Endothelial cell (in vitro differentiated cells): Measurements from ENCODE around the gene TEPSIN. TPM values are rescaled to one million over a fixed set of nuclear protein-coding genes. Genes with fewer than 3 reads are reported as not detected.

Experiments used
- DNase-seq: peaks from one replicate; pipeline ENCODE4 v3.0.0; 2021; ENCODE audit warnings: low spot score
- H3K27ac Mint-ChIP-seq: one replicate; pipeline ENCODE4 v1.8.0; 2021; ENCODE audit warnings: mixed read lengths, inconsistent platforms; ENCODE audit not compliant: unreplicated experiment
- H3K27me3 Mint-ChIP-seq: one replicate; pipeline ENCODE4 v1.8.0; 2021; ENCODE audit warnings: mild to moderate bottlenecking, moderate library complexity, mixed read lengths, inconsistent platforms; ENCODE audit not compliant: unreplicated experiment
- H3K36me3 Mint-ChIP-seq: one replicate; pipeline ENCODE4 v1.8.0; 2021; ENCODE audit warnings: mild to moderate bottlenecking, low read depth, mixed read lengths, inconsistent platforms; ENCODE audit not compliant: unreplicated experiment
- H3K4me1 Mint-ChIP-seq: one replicate; pipeline ENCODE4 v1.8.0; 2021; ENCODE audit warnings: mild to moderate bottlenecking, mixed read lengths, inconsistent platforms; ENCODE audit not compliant: unreplicated experiment
- H3K4me3 Mint-ChIP-seq: one replicate; pipeline ENCODE4 v1.8.0; 2021; ENCODE audit warnings: mild to moderate bottlenecking, mixed read lengths, inconsistent platforms; ENCODE audit not compliant: unreplicated experiment
- H3K9me3 Mint-ChIP-seq: one replicate; pipeline ENCODE4 v1.8.0; 2021; ENCODE audit warnings: mixed read lengths, inconsistent platforms; ENCODE audit not compliant: unreplicated experiment
- CTCF ChIP-seq: fragments of 200-600 bp; sonication (generic); IDR thresholded peaks from one replicate; pipeline ENCODE4 v1.5.0; 2021; ENCODE audit warnings: antibody characterized with exemption; ENCODE audit not compliant: unreplicated experiment
- total RNA-seq: library from RNA; stranded (reverse); fragmentation: NEBNext Ultra II Directional; extraction: Animal tissue kit (Norgen Biotek cat#: 25700); gene quantifications from one replicate; pipeline ENCODE4 v1.2.1, GENCODE V29; 2021; ENCODE audit not compliant: unreplicated experiment

The TEPSIN gene
- total RNA-seq, 1 donor from 2014 or later: 43.8 TPM

GRCh38 chr17:81253358-81254131 lies 14.7 kb upstream of the TEPSIN start:
- H3K27me3 Mint-ChIP-seq: peaks cover 8% of the 10 kb centered on the region
- H3K9me3 Mint-ChIP-seq: no peaks in the 10 kb centered on the region
- H3K27ac Mint-ChIP-seq: no peak overlapping the region
- H3K36me3 Mint-ChIP-seq: peaks cover 8% of the 10 kb centered on the region
- H3K4me3 Mint-ChIP-seq: peak overlapping the region; percentile 30
- TF ChIP-seq CTCF: peak; percentile 86
- H3K4me1 Mint-ChIP-seq: peaks cover 6% of the 10 kb centered on the region
- peak; percentile 61 for DNase-seq

- no peak for TF ChIP-seq CTCF
- no peak overlapping the region for H3K27ac Mint-ChIP-seq
These were observed 14.1 kb upstream of the TEPSIN start for GRCh38 chr17:81252987-81253329.

GRCh38 chr17:81252326-81252986 lies 13.6 kb upstream of the TEPSIN start:
- H3K27me3 Mint-ChIP-seq: peaks cover 14% of the 10 kb centered on the region
- no peak overlapping the region for H3K27ac Mint-ChIP-seq
- H3K36me3 Mint-ChIP-seq: peaks cover 14% of the 10 kb centered on the region
- H3K9me3 Mint-ChIP-seq: no peaks in the 10 kb centered on the region
- TF ChIP-seq CTCF: no peak
- H3K4me3 Mint-ChIP-seq: no peak overlapping the region
- H3K4me1 Mint-ChIP-seq: peaks cover 6% of the 10 kb centered on the region
- no peak for DNase-seq

More at GRCh38 chr17:81252987-81253329, 14.1 kb upstream of the TEPSIN start:
- peaks cover 6% of the 10 kb centered on the region for H3K4me1 Mint-ChIP-seq
- no peak for DNase-seq
- peaks cover 14% of the 10 kb centered on the region for H3K36me3 Mint-ChIP-seq
- H3K27me3 Mint-ChIP-seq: peaks cover 14% of the 10 kb centered on the region
- H3K4me3 Mint-ChIP-seq: peak overlapping the region; percentile 30
- no peaks in the 10 kb centered on the region for H3K9me3 Mint-ChIP-seq

GRCh38 chr17:81251709-81252301 lies 12.9 kb upstream of the TEPSIN start:
- DNase-seq: no peak
- no peak for TF ChIP-seq CTCF
- peaks cover 10% of the 10 kb centered on the region for H3K27me3 Mint-ChIP-seq
- peaks cover 6% of the 10 kb centered on the region for H3K4me1 Mint-ChIP-seq
- H3K36me3 Mint-ChIP-seq: peaks cover 14% of the 10 kb centered on the region
- no peak overlapping the region for H3K27ac Mint-ChIP-seq
- no peak overlapping the region for H3K4me3 Mint-ChIP-seq
- H3K9me3 Mint-ChIP-seq: no peaks in the 10 kb centered on the region
